CD4-positive, alpha-beta T cell treated with Interleukin-15 for 1 hour (primary cell): ENCODE measurements around the gene CD79A.
"Not testable (repeated sequence)": the region's sequence is repeated elsewhere in the genome, so short reads cannot be mapped to it uniquely, and the experiment has no call there.

Experiments used
- DNase-seq: peaks from one replicate; pipeline ENCODE4 v3.0.0-alpha.2; 2020

Gene CD79A

GRCh38 chr19:41906916-41907680 is 30.0 kb downstream of the CD79A start:
- DNase-seq: no peak

DNA sequence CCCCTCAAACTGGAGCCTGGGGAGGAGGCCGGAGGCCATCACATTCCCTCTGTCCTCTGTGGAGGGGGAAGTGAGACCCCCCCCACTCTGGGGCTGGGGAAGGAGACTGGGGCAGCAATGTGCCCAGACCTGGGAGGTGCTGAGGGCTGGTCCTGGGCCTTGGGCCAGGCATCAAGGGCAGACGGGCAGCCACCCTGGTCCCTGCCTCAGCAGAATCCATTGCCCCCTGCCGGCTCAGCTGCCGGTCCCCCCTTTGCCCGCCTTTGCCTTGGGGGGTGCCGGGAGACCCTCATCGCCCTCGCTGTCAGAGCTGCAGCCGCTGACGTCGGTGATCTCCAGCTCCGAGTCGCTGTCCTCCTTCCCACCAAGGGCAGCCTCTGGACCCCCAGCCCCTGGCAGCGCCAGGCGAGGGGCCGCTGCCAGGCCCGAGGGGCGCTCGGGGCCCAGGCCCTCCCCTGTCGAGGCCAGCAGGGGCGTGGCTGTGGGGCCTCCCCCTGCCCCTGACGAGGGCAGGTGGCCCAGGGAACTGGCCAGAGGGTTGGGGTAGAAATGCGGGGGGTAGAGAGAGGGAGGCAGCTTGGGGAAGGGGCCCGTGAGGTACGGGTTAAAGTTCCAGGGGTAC is 31.0 kb downstream of the CD79A start:
- no peak for DNase-seq

- no peak for DNase-seq
Observed at GRCh38 chr19:41908724-41909464, 31.8 kb downstream of the CD79A start.

- no peak for DNase-seq
Observed at GRCh38 chr19:41909706-41910105, 32.6 kb downstream of the CD79A start.

- DNase-seq: no peak
Observed at GRCh38 chr19:41910240-41910991, 33.3 kb downstream of the CD79A start.

DNA sequence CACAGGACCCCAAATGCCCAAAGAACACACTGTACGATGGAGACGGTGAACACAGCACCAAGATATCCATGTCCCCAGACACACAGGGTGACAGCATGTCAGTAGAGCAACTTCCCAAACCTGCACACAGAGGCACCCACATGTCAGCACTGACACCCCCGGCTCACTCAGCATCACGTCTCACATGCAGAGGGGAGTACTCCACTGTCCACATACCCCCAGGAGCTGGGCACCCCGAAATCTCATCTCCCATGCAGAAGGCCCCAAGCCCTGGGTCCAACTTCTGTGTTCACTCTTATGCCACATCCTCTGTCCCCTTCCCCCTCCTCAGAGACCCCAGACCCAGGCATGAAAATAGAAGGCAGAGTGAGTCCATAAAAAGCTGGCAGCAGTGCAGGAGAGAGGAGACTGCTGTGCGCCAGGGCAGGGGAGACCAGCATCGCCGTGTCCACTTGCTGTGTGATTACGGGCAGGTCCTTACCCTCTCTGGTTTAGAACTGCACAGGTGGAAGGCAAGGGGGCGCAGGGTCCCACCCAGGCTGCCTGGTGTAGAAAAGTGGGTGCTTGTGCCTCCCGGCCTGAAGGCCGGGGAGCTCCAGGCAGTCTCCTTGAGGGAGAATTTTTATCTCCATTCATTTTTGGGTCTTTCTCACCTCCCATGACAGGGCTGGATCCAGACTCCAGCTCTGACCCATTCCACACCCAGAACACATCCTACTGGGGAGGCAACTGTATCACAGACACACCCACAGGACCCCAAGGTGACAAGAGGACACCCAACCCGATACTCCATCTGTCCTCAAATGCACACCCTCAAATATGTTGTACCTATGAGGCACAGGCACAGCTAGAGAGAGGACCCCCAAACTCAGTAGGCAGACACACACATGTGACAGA is 34.2 kb downstream of the CD79A start:
- DNase-seq: no peak

GRCh38 chr19:41911889-41912731 is 35.0 kb downstream of the CD79A start:
- no peak for DNase-seq

DNA sequence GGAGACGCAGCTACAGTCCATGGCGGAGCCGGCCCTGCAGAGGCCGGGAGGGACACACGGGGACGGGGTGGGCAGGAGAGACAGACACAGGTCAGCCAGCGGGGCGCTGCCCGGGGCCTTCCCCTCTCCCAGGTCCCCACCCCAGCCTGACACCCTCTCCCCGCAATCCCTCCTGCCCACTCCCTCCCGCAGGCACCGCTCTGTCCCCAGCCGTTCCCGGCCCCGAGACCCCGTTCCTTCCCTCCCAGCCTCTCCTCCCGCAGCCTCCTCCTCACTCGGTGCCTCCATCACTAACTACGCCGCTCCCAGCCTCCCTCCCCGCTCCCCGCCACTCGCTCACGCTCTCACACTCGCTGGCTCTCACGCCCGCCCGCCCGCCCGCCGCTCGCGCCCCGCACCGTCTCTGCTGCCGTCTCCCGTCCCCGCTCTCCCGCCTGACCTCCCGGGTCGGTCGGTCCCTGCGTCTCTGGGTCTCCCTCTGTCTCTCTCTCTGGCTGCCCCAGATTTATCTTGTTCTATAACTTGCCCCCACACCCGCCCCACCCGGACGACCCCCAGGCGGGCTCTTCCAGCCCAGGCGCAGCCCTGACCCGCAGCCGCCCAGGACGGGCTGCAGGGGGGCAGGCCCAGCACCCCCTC is 35.9 kb downstream of the CD79A start:
- DNase-seq: no peak

DNA sequence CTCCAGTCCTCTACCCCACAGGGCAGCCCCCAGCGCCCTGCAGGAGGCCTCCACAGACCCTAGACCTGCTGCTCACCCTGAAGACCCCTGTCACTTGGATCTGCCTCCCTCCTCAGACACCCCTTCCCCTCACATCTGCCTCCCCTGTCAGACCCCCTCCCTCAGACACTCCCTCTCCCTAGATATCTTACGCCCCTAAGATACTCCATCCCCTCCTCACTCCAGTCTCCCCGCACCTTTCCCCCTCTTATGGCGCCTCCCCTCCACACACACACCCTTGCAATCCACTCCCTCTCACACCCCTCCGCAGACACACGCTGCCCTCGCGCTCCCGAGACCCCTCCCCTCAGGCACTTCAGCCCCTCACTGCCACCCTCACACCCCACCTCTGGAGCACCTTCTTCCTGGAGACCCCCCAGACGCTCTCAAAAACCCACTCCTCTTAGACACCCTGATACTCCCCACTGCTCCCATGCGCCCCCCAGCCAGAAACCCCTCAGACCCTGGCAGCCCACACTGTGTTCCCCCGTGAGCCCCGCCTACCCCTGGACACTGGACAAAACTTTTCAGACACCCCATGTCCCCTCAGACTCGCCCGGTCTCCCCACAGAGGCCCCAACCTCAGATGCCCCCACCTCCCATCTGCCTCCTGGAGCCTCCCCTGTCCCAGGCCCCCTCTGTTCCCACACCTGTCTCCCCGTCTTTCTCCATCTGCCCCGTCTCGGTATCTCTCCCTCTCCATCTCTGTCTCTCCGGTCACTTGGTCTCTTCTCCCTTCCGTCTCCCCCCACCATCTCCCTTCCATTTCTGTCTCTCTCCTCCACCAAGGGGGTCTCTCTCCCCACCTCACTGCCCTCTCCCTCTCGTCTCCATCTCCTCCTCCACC is 36.7 kb downstream of the CD79A start:
- no peak for DNase-seq

DNA sequence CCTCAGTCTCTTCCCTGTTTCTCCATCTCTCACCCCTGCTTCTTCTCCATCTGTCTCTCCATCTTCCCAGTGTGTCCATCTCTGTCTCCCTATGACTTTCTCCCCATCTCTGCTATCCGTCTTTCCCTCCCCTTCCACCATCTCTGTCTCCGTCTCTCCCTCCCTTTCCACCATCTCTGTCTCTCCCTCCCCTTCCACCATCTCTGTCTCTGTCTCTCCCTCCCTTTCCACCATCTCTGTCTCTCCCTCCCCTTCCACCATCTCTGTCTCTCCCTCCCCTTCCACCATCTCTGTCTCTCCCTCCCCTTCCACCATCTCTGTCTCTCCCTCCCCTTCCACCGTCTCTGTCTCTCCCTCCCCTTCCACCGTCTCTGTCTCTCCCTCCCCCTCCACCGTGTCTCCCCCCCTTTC is 37.4 kb downstream of the CD79A start:
- not testable (repeated sequence) for DNase-seq

GRCh38 chr19:41915021-41915775 is 38.1 kb downstream of the CD79A start:
- DNase-seq: no peak

GRCh38 chr19:41915776-41916414 is 38.8 kb downstream of the CD79A start:
- DNase-seq: no peak

- DNase-seq: no peak
Observed at GRCh38 chr19:41917676-41918075, 40.6 kb downstream of the CD79A start.

- no peak for DNase-seq
Observed at GRCh38 chr19:41918095-41918494, 41.0 kb downstream of the CD79A start.

- no peak for DNase-seq
Observed at GRCh38 chr19:41918653-41919244, 41.7 kb downstream of the CD79A start.

DNA sequence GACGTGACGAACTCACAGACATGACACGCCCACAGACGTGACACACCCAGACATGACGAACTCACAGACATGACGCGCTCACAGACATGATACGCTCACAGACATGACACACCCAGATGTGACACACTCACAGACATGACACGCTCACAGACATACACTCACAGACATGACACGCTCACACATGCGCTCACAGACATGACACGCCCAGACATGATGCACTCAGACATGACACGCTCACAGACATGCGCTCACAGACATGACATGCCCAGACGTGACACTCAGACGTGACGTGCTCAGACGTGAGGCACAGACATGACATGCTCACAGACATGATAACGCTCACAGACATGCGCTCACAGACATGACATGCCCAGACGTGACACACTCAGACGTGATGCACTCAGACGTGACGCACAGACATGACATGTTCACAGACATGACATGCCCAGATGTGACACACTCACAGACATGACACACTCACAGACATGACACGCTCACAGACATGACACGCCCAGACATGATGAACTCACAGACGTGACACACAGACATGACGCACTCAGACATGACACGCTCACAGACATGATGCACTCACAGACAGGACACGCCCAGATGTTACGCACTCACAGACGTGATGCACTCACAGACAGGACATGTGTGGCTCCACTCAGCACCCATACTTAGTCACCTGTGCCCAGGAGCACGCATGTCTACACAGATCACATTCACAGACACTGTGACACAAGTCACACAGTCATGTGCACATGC is 43.1 kb downstream of the CD79A start:
- no peak for DNase-seq
